Activated CD4-positive, alpha-beta memory T cell treated with anti-CD3 and anti-CD28 coated beads for 36 hours (primary cell): Measurements from ENCODE around the gene PTGER2. TPM values are rescaled to one million over a fixed set of nuclear protein-coding genes. Genes with fewer than 3 reads are reported as not detected.
A peak's percentile ranks its signal among the peaks of the same experiment; 100 is the strongest.

Experiments
- CTCF ChIA-PET: fragments of 350-600 bp; sonication (Branson Sonifier 250); formaldehyde crosslinking; loops from one replicate; lab custom pipeline; 2021; ENCODE audit warnings: antibody characterized with exemption, inconsistent platforms; lab: Charles Lee
- POLR2A ChIA-PET: fragments of 350-600 bp; sonication (Branson Sonifier 250); formaldehyde crosslinking; loops from one replicate; lab custom pipeline; 2021; ENCODE audit warnings: antibody characterized with exemption; lab: Charles Lee
- DNase-seq: peaks from one replicate; pipeline ENCODE4 v3.0.0-alpha.2; 2020
- H3K27ac Mint-ChIP-seq: one replicate; pipeline ENCODE4 v1.8.0; 2021; ENCODE audit warnings: mixed read lengths
- H3K27me3 Mint-ChIP-seq: one replicate; pipeline ENCODE4 v1.8.0; 2021; ENCODE audit warnings: mixed read lengths
- H3K36me3 Mint-ChIP-seq: one replicate; pipeline ENCODE4 v1.8.0; 2021; ENCODE audit warnings: mixed read lengths
- H3K4me1 Mint-ChIP-seq: one replicate; pipeline ENCODE4 v1.8.0; 2021; ENCODE audit warnings: low read depth, mixed read lengths
- H3K4me3 Mint-ChIP-seq: one replicate; pipeline ENCODE4 v1.8.0; 2021; ENCODE audit warnings: mild to moderate bottlenecking, mixed read lengths
- H3K9me3 Mint-ChIP-seq: one replicate; pipeline ENCODE4 v1.8.0; 2021; ENCODE audit warnings: mixed read lengths
- intact Hi-C: fragments of 100-400 bp; cut with micrococcal nuclease; formaldehyde crosslinking; loops from one replicate; pipeline ENCODE4 v1.15.1; 2023
- total RNA-seq, 2 experiments: library from RNA; stranded (reverse); gene quantifications; one replicate each; pipeline ENCODE4 v1.2.3, GENCODE V29; 2021

Gene PTGER2, protein sequence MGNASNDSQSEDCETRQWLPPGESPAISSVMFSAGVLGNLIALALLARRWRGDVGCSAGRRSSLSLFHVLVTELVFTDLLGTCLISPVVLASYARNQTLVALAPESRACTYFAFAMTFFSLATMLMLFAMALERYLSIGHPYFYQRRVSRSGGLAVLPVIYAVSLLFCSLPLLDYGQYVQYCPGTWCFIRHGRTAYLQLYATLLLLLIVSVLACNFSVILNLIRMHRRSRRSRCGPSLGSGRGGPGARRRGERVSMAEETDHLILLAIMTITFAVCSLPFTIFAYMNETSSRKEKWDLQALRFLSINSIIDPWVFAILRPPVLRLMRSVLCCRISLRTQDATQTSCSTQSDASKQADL
- total RNA-seq, result 10 to 100 TPM; 10.7 to 12.9 TPM

DNA sequence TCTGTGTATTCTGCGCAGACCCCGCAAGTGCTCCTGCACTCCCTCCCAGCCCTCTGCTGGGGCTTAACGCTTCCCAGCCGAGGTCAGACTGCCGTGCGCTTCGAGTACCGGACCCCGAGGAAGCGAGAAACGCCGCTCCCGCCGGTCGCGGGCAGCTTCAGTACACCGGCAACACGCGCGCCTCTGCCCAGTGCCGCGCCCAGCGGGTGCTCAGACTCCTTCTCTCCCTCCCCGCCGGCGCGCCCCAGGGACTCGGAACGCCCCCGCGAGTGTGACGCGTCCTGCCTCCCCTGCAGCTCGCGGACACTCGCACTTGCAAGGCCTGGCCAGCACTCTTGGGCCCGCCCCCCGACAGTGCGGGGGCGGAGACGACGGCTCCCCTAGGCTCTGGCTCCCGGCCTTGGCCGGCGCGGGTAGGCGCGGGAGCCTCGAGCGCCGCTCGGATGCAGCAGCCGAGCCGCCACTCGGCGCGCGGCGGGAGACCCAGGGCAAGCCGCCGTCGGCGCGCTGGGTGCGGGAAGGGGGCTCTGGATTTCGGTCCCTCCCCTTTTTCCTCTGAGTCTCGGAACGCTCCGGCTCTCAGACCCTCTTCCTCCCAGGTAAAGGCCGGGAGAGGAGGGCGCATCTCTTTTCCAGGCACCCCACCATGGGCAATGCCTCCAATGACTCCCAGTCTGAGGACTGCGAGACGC lies at the start of gene PTGER2:
PTGER2 (plus strand) TSS at position 410 of the 692 bp plus-strand sequence; CDS start at position 647, 237 bp downstream.
- ChIA-PET POLR2A (interaction anchor here (1.0 to 3.5 kb wide), 7 partner anchors 9 to 238 kb away, joined by 3 to 23 read pairs (median 6); partner anchors contain the start of genes GPR137C and TXNDC16), CTCF (interaction anchor here (0.7 to 6.2 kb wide), 3 partner anchors 11 to 144 kb away, joined by 3 to 28 read pairs (median 4); no protein-coding TSS in a partner anchor)
- peaks cover 6% of the 10 kb centered on the region for H3K27me3 Mint-ChIP-seq
- peaks cover 69% of the 10 kb centered on the region for H3K4me1 Mint-ChIP-seq
- H3K36me3 Mint-ChIP-seq, result no peaks in the 10 kb centered on the region
- H3K27ac Mint-ChIP-seq, result peak within 1 kb of the TSS; percentile 90
- intact Hi-C loops, result loop anchor here (1.0 to 10.0 kb wide), 2 partner anchors 38 to 391 kb away; partner anchors contain the start of gene PSMC6
- H3K9me3 Mint-ChIP-seq, result no peaks in the 10 kb centered on the region
- H3K4me3 Mint-ChIP-seq, result peak within 1 kb of the TSS; percentile 97
- peak; percentile 90 for DNase-seq

DNA sequence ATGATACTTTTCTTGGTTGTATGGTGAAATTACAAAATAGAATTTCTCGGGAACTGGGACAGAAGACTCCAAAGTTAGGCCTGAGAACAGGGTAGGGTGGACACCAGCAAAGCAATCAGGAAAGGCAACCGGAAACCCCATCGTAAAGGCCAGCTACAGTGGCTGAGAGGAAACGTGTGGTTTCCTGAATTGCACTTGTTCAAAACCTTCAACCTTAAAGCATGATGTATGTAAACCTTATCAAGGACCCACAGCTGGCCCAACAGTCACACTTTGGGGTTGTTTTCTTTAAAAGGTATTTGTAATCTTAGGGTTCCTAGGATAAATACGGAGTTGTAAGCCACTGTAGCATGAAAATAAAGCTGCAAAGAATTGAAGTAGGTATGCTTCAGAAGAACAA lies 48.9 kb upstream of the PTGER2 start:
- Mint-ChIP-seq H3K4me3 (no peak overlapping the region), H3K36me3 (no peaks in the 10 kb centered on the region), H3K27ac (no peak overlapping the region), H3K4me1 (peaks cover 40% of the 10 kb centered on the region), H3K27me3 (peaks cover 25% of the 10 kb centered on the region), H3K9me3 (no peaks in the 10 kb centered on the region)
- ChIA-PET POLR2A (no interaction called here), CTCF (interaction anchor here (0.6 kb wide), 1 partner anchor 221 kb away, joined by 3 read pairs; no protein-coding TSS in a partner anchor)
- DNase-seq, result no peak
- intact Hi-C loops, result no loop called here

DNA sequence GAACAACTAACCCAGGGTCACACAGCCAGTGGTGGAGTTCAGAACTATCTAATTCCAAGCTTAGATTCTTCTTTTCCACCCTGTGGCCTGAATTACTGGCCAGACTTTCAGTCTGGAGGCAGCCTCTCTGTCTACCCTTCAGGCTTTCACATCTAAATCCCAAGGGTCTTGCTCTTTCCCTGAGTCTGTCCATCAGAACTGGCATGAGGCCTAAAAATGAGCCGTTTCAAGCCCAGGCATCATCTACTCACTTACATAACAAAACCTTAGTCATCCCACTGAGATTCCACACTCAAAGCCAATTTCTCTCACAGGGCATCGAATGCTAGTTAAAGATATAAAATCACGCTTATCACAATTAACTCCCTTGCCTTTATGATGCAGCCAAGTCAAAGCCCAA lies 47.9 kb upstream of the PTGER2 start:
- H3K4me3 Mint-ChIP-seq, result no peak overlapping the region
- H3K36me3 Mint-ChIP-seq, result no peaks in the 10 kb centered on the region
- H3K9me3 Mint-ChIP-seq, result no peaks in the 10 kb centered on the region
- DNase-seq, result no peak
- intact Hi-C loops, result no loop called here
- peaks cover 27% of the 10 kb centered on the region for H3K27me3 Mint-ChIP-seq
- ChIA-PET CTCF (no interaction called here), POLR2A (no interaction called here)
- H3K27ac Mint-ChIP-seq, result no peak overlapping the region
- H3K4me1 Mint-ChIP-seq, result peaks cover 40% of the 10 kb centered on the region

DNA sequence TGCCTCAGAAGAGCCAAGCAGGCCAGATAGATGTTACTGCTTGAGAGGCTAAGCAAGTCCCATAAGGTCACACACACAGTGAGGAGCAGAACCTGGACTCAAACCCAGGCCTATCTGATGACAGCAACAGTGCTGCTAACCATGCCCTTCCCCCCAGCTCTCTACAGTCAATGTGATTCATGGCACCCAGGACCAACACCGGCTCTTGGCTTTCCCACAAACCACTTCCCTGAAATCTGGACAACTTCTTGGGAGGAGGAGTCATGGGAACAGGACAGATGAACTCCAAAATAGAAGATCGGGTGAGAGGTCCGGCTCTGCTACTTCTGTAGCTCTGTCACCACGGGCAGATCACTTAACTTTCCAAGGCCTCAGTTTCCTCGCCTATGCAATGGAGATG lies 47.3 kb upstream of the PTGER2 start:
- intact Hi-C loops, result no loop called here

DNA sequence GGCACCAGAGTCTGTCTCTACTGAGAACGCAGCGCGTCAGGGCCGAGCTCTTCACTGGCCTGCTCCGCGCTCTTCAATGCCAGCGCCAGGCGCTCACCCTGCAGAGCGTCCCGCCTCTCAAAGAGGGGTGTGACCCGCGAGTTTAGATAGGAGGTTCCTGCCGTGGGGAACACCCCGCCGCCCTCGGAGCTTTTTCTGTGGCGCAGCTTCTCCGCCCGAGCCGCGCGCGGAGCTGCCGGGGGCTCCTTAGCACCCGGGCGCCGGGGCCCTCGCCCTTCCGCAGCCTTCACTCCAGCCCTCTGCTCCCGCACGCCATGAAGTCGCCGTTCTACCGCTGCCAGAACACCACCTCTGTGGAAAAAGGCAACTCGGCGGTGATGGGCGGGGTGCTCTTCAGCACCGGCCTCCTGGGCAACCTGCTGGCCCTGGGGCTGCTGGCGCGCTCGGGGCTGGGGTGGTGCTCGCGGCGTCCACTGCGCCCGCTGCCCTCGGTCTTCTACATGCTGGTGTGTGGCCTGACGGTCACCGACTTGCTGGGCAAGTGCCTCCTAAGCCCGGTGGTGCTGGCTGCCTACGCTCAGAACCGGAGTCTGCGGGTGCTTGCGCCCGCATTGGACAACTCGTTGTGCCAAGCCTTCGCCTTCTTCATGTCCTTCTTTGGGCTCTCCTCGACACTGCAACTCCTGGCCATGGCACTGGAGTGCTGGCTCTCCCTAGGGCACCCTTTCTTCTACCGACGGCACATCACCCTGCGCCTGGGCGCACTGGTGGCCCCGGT lies 46.4 kb upstream of the PTGER2 start, which contains the start of gene PTGDR:
PTGDR (plus strand) TSS at position 198 of the 778 bp plus-strand sequence; CDS start at position 315, 117 bp downstream.
- H3K9me3 Mint-ChIP-seq, result no peaks in the 10 kb centered on the region
- peak; percentile 43 for DNase-seq
- H3K4me3 Mint-ChIP-seq, result peak within 1 kb of the TSS; percentile 80
- ChIA-PET CTCF (interaction anchor here (0.7 to 0.8 kb wide), 2 partner anchors 33 to 380 kb away, joined by 3 read pairs; no protein-coding TSS in a partner anchor), POLR2A (no interaction called here)
- peaks cover 42% of the 10 kb centered on the region for H3K4me1 Mint-ChIP-seq
- H3K27me3 Mint-ChIP-seq, result peaks cover 27% of the 10 kb centered on the region
- intact Hi-C loops, result no loop called here
- H3K27ac Mint-ChIP-seq, result no peak within 1 kb of the TSS
- H3K36me3 Mint-ChIP-seq, result no peaks in the 10 kb centered on the region

More for the DNA sequence above, 47.3 kb upstream of the PTGER2 start:
- POLR2A ChIA-PET, result no interaction called here
- Mint-ChIP-seq H3K27ac (no peak overlapping the region), H3K27me3 (peaks cover 27% of the 10 kb centered on the region), H3K4me3 (peak overlapping the region; percentile 80), H3K36me3 (no peaks in the 10 kb centered on the region), H3K9me3 (no peaks in the 10 kb centered on the region), H3K4me1 (peaks cover 42% of the 10 kb centered on the region)
- CTCF ChIA-PET, result interaction anchor here (0.7 kb wide), 1 partner anchor 381 kb away, joined by 3 read pairs; no protein-coding TSS in a partner anchor
- DNase-seq, result no peak

DNA sequence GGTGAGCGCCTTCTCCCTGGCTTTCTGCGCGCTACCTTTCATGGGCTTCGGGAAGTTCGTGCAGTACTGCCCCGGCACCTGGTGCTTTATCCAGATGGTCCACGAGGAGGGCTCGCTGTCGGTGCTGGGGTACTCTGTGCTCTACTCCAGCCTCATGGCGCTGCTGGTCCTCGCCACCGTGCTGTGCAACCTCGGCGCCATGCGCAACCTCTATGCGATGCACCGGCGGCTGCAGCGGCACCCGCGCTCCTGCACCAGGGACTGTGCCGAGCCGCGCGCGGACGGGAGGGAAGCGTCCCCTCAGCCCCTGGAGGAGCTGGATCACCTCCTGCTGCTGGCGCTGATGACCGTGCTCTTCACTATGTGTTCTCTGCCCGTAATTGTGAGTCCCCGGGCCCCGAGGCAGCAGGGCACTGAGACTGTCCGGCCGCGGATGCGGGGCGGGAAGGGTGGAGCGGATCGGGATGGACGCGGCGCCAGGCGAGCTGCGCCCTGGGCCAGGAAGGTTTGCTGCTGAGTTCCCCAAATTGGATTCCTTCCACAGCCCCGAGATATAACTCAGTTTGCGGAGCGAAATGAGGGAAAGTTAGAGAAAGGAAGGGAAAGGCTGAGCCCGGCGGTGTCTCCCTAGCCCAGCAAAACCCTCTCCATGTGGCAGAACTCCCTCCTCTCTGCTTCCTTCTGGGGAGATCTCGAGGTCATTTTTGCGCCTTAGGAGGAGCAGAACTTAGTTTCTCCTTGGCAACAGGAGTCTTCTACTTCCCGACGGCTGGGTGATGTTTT lies 45.6 kb upstream of the PTGER2 start:
- H3K4me1 Mint-ChIP-seq, result peaks cover 42% of the 10 kb centered on the region
- peak overlapping the region; percentile 80 for H3K4me3 Mint-ChIP-seq
- ChIA-PET CTCF (interaction anchor here (1.7 kb wide), 1 partner anchor 272 kb away, joined by 4 read pairs; no protein-coding TSS in a partner anchor), POLR2A (no interaction called here)
- no peaks in the 10 kb centered on the region for H3K36me3 Mint-ChIP-seq
- peaks cover 27% of the 10 kb centered on the region for H3K27me3 Mint-ChIP-seq
- H3K27ac Mint-ChIP-seq, result no peak overlapping the region
- DNase-seq, result peak; percentile 25
- intact Hi-C loops, result no loop called here
- no peaks in the 10 kb centered on the region for H3K9me3 Mint-ChIP-seq

DNA sequence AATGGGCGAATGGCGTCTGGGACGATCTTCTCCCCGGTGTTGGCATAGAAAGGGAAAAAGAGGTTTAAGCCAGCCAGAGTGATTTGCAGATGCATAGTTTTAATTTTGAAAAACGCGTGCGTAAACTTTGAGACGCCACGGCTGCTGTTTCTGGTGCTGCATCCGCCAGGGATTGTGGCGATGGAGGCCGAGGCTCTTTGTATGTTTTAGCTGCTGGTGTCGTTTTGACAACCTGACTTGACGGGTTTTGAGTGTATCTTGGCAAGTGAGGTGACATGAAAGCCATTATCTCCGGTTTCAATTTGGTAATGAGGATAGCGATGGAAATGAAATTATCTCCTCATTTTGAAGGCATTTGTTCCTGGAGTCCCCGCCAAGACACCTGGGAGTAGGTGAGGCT lies 45.0 kb upstream of the PTGER2 start:
- Mint-ChIP-seq H3K36me3 (no peaks in the 10 kb centered on the region), H3K27ac (no peak overlapping the region), H3K4me3 (peak overlapping the region; percentile 80), H3K27me3 (peaks cover 27% of the 10 kb centered on the region), H3K4me1 (peaks cover 42% of the 10 kb centered on the region), H3K9me3 (no peaks in the 10 kb centered on the region)
- ChIA-PET CTCF (interaction anchor here (1.7 to 1.8 kb wide), 2 partner anchors 225 to 273 kb away, joined by 4 to 10 read pairs; no protein-coding TSS in a partner anchor), POLR2A (no interaction called here)
- intact Hi-C loops, result no loop called here
- no peak for DNase-seq

DNA sequence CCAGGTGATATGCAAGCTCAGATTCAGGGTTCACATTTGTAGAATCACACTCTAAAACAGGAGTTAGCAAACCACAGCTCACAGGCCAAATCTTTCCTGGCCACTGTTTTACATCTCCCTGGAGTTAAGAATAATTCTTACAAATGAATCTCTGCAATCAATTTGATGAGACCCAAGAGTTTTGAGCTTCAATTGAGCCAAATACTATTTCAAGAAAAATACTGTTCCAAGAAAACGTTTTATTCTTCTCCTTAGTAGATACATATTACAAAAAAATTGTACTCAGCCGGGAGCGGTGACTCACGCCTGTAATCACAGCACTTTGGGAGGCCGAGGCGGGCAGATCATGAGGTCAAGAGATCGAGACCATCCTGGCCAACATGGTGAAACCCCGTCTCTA lies 44.1 kb upstream of the PTGER2 start:
- intact Hi-C loops, result loop anchor here (2.0 to 10.0 kb wide), 3 partner anchors 115 to 275 kb away; no protein-coding TSS in a partner anchor
- H3K27ac Mint-ChIP-seq, result no peak overlapping the region
- ChIA-PET CTCF (interaction anchor here (1.7 to 1.8 kb wide), 2 partner anchors 226 to 274 kb away, joined by 4 to 10 read pairs; no protein-coding TSS in a partner anchor), POLR2A (no interaction called here)
- H3K27me3 Mint-ChIP-seq, result peaks cover 27% of the 10 kb centered on the region
- H3K4me1 Mint-ChIP-seq, result peaks cover 41% of the 10 kb centered on the region
- no peaks in the 10 kb centered on the region for H3K9me3 Mint-ChIP-seq
- no peak for DNase-seq
- no peaks in the 10 kb centered on the region for H3K36me3 Mint-ChIP-seq
- H3K4me3 Mint-ChIP-seq, result no peak overlapping the region

DNA sequence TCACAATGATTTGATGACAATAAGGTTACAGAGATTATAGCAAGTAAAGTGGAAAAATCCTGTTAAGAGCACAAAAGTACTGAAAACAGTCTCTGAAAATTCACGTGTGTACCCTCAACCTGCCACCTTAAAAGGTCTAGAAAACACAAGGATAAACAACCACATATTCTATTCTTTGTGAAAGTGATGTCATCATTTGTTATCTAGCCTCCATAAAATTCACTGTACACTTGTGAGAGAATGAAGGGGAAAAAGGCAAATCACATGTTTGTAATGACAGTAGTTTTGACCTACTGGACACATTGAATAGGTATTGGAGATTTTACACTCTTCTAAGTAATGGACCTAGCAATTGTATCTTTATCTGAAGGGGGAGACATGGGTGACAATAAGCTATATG lies 42.6 kb upstream of the PTGER2 start:
- ChIA-PET POLR2A (no interaction called here), CTCF (interaction anchor here (0.7 to 4.1 kb wide), 4 partner anchors 27 to 277 kb away, joined by 3 to 11 read pairs (median 3); no protein-coding TSS in a partner anchor)
- Mint-ChIP-seq H3K27me3 (peaks cover 27% of the 10 kb centered on the region), H3K4me1 (peaks cover 30% of the 10 kb centered on the region), H3K27ac (no peak overlapping the region), H3K9me3 (no peaks in the 10 kb centered on the region), H3K4me3 (no peak overlapping the region), H3K36me3 (no peaks in the 10 kb centered on the region)
- DNase-seq, result no peak
- intact Hi-C loops, result loop anchor here (2.0 to 10.0 kb wide), 3 partner anchors 117 to 277 kb away; no protein-coding TSS in a partner anchor

DNA sequence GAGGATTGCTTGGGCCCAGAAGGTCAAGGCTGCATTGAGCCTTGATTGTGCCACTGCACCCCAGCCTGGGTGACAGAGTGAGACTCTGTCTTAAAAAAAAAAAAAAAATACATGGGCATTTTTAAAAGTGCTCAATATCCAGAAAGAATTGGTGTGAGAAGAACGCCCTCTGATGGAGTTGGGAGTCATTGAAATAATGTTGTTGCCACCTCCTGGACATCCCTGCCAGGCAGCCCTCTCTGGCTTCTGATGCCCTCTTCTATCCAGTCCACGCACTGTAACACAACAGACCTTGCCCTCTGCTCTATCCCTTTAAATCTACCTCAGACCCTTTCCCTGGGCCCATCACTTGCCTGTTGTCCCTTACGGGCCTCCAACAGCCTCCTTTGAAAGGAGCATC lies 41.7 kb upstream of the PTGER2 start:
- Mint-ChIP-seq H3K27me3 (peaks cover 23% of the 10 kb centered on the region), H3K36me3 (no peaks in the 10 kb centered on the region), H3K9me3 (no peaks in the 10 kb centered on the region), H3K4me3 (no peak overlapping the region), H3K4me1 (peaks cover 25% of the 10 kb centered on the region), H3K27ac (no peak overlapping the region)
- intact Hi-C loops, result loop anchor here (5.0 to 10.0 kb wide), 2 partner anchors 118 to 230 kb away; no protein-coding TSS in a partner anchor
- peak; percentile 18 for DNase-seq
- POLR2A ChIA-PET, result no interaction called here
- CTCF ChIA-PET, result interaction anchor here (0.6 to 4.1 kb wide), 7 partner anchors 14 to 278 kb away, joined by 3 to 11 read pairs (median 3); no protein-coding TSS in a partner anchor
